GM21723 (cell line): ENCODE measurements around the gene MRPS18A.
"Not testable (repeated sequence)": the region's sequence is repeated elsewhere in the genome, so short reads cannot be mapped to it uniquely, and the experiment has no call there.

ENCODE experiments used
- ATAC-seq: cut with Tn5 transposase; IDR thresholded peaks from one replicate; pipeline ENCODE4 v1.9.1; 2021; ENCODE audit warnings: mild to moderate bottlenecking, moderate library complexity; ENCODE audit not compliant: unreplicated experiment

MRPS18A gene

DNA sequence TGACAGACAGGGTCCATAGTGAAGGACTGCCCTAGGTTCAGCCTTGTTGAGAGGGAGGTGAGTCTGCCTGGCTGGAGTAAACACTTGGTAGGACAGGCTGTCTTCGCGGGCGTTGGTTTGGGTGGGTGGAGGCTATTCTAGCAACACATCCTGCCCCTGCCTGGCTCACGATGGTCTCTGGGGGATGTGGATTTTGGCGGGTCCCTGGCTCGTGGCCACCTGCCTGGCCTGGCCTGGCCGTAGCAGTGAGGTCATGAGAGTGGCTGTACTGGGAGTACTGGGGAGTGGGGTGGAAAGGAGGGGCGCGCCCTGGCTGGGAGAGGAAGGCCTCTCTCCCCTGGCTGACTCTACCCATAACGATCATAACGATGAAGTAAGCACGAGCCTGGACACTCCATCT is 30.2 kb upstream of the MRPS18A start:
- ATAC-seq: no peak

DNA sequence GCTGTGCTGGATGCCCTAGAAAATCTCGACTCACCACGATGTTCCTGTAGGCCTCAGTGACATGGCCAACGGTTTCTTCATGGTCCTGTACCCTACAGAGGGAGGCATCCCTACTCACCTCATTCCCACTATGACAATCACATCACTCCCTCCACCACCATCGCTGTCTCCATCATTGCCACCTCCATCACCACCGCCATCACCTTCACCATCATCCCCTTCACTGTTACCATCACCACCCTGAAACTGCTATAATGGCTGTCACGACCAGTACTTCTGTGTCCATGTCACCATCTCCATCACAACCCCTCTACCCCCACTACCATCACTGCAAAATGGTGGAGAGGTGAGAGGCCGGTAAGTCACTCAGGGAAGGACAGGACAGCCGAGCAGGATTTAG is 29.8 kb upstream of the MRPS18A start:
- no peak for ATAC-seq

DNA sequence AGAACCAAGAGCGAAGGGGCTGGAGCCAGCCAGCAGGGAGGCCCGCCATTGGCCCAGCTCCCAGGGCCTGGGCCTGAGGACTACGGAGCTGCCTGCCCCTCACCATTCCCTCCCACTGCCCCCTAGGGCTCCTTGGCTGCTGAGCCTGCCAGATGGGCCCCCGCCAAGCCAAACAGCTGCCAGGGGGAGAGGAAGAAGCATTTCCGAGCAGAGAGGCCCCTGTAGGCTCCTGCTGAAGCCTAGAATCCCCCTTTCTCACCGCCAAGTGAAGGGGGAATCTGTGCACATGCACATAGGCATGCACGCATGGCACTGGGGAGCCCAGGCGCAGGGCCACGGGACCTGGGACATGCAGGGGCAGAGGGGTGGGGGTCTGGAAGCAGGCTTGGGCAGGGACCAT is 28.5 kb upstream of the MRPS18A start:
- no peak for ATAC-seq

DNA sequence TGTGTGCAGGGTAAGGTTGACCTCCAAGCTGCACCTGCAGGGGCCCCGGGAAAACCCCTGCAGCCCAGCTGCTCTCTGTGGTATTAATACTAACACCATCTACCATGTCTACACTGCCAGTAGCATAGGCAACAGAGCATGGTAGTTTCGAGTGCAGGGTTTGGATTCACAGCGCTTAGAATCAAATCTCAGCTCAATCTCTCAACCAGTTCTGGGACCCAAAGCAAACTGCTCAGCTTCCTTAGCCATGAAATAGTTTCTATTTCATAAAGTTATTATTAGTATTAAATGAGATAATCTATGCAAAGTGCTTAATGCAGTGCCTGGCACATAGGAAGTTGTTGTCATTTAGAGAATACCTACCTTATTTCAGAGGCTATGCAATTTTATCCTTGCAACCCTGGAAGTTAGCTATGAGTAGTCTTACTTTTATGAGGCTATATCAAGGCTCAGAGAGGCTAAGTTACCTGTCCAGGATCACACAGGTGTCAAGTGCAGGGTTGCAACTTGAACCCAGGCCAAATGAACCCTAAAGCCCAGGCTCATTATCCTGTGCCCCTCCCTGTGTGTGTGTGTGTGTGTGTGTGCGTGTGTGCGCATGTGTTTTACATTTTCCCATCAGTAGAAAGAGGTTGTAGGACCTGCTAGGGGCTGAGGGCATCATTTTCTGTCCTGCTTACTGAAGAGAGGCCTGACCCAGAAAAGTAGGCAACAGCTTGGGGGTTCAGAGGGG is 27.6 kb upstream of the MRPS18A start:
- peak; percentile 83 for ATAC-seq

DNA sequence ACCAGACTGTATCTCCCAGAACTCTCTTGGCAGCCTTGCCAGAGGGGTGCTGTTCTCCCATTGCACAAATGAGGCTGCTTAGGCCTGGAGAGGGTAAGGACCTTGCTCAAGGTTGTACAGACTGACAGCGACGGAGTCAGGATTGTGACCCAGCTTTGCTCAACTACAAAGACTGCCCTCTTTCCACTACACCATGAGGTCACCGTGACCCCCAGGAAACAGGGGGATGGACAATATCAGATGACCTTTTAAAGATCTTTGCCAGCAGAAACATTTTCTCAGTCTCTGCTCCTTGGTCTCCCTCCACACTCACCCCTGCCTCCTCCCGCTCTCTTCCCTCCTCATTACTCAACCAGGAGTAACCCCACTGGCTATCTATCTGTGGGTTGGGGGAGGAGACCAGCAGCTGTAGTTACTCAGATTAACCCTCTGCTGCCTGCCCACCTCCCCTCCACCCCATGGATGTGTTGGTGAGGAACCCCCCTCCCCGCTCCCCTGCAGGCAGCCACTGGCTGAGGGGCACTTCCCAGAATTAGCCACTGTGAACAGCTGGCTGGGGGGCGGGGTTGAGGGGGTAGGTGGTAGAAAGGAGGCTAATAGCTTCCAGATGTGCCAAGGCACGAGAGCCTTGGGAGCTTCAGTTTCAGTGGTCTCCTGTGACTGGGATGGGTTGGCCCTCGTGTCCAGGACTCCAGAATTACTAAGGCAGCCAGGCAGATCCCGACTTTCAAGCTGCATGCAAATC is 26.9 kb upstream of the MRPS18A start:
- peak; percentile 31 for ATAC-seq

DNA sequence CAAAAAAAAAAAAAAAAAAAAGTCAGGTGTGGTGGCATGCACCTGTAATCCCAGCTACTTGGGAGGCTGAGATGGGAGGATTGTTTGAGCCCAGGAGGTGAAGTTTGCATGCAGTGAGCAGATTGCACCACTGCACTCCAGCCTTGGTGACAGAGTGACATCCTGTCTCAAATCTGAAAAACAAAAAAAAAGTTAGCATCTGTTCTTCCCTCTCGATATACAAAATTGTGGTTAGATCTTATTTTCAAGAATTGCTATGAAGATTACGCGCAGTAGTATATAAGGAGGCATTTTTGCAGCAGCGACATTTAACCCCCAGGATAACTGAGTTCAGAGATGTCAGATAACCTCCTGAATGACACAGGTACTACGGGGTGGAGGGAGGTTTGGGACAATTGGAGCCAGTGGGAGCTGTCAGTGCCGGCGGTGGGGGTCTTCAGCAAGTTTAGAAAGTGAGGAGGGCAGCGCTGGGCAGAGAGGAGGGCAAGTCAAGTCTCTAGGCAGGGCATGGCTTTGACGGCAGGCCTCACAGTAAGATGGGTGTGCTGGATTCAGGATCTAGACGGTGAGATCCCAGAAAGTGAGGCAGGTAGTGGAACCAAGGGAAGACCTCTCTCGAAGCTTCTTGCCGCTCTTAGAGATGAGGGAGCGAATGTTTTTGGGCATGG is 26.2 kb upstream of the MRPS18A start:
- no peak for ATAC-seq

DNA sequence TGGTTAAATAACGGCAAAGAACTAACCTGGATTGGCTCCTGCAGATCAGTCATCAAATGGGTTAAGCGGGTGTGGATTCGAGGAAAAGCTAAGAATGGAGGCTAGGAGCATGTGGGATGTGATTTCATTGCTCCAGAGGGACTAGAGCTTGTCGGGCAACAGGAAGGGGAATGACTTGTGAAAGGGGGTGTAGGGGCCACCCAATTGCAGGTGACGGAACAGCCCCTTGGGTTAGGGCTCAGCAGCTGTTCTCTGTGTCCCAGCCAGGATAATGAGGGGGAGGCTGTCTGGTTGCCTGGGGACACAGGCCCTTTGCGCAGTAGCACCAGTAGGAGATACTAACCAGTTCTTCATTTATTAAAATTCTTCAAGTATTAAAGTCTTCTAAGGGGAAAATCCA is 25.0 kb upstream of the MRPS18A start:
- no peak for ATAC-seq

DNA sequence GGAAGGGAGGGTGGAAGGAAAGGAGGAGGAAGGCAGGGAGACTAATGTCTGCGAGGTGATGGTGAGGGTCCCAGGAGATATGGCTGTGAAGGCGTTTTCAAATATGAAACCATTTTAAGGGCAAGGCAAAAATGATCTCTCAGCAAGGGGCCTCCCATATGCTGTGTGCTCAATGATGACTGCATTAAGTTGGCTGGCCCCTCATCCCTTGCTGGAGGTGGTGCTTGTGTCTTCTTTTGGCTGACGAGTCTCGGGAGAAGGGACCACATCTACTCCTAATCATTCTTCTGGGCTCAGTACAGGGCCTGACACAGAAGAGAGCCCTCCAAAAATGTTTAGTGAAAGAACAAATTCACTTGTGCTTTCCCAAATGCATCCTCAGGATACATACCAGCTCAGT is 23.0 kb upstream of the MRPS18A start:
- ATAC-seq: no peak

DNA sequence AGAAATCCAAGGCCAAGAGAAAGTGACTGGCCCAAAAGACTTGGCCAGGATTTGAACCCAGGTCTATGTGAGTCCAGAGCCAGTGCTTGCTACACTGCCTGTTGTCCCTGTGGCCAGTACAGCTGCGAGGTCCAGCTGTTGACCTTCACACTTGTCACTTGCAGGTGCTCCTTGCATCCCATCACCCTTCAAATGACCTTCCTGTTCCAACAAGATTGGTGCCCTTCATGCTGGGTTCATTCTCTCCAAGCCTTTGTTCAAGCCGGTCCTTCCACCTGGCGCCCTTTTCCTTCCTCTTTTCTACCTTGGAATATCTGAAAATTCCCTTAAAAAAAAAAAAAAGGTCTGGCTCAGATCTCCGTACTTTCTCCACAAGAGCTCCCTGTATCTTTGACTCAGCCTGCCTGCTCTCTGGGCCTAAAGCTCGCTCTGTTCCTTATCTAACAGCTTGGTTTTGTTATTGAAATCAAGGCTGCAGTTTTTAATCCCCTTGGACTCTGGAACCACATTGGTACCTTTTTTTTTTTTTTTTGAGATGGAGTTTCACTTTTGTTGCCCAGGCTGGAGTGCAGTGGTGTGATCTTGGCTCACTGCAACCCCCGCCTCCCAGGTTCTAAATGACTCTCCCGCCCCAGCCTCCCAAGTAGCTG is 22.2 kb upstream of the MRPS18A start:
- no peak for ATAC-seq

DNA sequence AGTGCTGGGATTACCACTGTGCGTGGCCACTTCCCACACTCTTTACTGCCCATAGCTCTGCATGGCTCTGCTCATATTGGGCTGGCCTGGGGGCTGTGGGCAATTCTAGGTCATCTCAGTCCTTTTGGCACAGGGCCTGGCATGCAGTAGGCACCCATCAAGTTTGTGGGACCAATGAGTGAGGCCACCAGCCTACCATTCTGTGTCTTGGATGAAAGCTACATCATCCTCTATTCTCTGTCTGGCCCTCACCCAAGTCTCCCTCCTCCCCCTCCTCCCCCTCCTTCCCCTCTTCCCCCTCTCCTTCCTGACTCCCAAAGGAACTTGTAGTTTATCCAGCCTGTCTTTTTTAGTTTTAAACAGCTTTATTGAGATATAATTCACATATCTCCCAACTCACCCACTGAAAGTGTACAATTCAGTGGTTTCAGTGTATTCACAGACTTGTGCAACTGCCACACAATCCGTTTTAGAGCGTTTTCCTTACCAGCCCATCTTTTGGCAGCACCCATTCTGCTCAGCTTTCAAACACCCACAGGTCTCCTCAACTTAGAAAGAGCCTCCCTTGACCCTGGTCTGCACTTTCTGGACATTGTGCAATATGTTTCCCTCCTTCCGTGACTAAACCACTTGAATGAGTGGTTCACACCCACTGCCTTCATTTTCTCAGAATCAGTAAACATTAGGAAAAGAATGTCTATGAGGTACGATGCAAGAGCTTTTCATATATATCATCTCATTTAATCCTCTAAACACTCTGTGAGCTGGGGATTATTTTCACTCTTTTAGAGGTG is 21.5 kb upstream of the MRPS18A start:
- ATAC-seq: no peak

DNA sequence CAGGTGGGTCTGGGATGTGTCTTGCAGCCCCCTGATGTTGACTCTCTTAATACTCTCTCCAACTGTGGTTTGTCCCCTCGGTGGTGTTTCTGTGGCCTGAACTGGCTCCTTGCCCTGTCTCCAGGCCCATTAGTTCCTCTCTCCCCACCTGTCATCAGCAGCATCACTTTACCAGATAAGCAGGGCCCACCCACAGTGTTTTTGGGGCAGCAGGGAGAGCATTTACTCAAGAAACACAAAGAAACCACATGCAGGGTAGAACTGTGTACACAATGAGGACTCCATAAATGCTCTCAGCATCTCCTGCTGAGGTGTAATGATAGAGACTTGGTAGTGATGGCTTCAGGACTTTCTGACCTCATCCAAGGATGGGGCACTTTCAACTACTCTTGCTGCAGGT is 20.2 kb upstream of the MRPS18A start:
- ATAC-seq: no peak

DNA sequence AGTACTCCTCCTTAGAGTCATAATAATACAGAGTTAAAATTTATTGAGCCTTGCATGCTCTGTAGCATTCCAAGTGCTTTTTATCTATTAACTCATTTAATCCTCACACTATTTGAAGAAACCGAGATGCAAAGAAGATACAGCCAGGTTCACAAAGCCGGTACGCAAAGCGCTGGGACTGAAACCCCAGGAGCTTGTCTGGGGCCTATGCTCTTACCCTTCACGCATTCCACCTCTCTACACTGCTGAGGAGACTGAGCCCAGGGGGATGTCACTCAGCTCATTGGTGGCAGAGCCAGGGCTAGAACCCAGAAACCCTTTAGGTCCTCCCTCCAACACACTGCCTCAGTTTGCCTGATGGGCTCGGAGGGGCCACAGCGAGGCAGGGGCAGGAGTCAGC is 19.7 kb upstream of the MRPS18A start:
- no peak for ATAC-seq

DNA sequence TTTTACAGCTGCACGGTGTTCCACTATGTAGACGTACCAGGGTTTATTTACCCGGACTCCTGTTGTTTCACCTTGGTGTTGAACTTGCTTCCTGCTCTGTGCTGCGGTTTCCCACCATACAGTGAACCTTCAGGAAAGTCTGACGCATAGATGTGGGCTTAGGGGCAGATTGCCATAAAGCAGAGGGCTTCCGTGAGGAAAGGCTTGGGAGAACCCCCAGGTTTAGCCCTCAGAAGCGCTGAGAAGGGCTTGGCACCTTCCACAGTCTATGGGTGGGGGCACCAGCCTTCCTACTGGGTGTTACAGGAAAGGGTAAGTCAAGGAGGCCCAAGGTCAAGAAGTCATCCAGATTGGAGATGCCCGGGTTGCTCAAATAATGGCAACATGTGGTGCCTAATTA is 19.2 kb upstream of the MRPS18A start:
- ATAC-seq: no peak

DNA sequence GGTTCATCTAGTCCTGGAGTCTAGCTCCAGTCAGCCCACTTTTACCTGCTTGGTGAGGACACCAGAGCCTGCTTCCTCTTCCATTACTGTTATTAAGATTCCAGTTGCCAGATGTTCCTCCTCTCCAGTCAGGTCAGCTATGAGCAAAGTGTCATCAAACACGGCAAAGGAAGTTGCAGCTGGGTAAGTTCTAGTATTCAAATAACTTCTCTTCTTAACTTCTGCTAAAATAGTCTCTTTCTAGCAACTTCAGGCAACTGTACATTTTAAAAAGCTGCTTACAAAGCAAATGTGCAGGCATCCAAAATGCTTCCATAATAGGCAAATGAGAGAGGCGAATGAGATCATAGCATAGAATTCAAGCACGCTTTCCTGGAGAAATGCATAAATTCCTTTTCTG is 18.4 kb upstream of the MRPS18A start:
- ATAC-seq: no peak

DNA sequence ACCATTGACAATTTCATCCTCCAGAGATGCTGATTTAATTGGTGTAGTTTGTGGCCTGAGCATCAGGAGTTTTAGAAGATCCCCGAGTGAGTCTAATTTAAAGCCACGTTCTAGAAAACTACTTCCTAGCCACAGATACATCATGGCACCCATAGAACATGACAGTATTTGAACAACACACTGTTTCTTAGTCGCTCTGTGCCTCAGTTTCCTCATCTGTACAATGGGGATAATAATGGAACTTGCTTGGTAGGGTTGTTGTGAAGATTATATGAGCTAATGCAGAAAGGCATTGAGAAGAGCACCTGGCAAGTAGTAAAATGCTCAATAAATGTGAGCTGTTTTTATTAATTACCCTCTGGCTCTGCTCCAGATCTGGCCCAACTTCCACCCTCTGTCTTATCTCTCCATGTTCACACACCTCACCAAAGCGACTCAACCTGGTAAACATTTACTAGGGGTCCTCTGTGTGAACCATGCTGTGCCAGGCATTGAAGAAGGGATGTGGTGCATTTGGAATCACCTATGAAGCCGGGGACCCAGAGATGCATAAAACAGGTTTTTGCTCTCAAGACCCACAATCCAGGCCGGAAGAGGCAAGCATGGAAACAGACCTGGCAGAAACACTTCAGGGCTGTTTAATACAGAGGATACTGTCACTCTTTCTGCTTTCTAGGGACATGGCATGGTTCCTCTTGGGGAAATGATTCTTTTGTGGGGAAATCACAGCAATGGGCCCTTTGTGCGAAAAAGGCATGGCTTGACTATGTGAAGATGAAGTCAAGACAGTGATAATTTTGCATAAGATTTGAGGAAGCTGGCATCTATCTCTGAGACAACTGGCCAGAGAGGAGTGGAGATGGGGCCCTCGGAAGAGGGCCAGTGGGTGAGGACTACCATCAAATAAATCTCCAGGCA is 16.2 kb upstream of the MRPS18A start:
- no peak for ATAC-seq

DNA sequence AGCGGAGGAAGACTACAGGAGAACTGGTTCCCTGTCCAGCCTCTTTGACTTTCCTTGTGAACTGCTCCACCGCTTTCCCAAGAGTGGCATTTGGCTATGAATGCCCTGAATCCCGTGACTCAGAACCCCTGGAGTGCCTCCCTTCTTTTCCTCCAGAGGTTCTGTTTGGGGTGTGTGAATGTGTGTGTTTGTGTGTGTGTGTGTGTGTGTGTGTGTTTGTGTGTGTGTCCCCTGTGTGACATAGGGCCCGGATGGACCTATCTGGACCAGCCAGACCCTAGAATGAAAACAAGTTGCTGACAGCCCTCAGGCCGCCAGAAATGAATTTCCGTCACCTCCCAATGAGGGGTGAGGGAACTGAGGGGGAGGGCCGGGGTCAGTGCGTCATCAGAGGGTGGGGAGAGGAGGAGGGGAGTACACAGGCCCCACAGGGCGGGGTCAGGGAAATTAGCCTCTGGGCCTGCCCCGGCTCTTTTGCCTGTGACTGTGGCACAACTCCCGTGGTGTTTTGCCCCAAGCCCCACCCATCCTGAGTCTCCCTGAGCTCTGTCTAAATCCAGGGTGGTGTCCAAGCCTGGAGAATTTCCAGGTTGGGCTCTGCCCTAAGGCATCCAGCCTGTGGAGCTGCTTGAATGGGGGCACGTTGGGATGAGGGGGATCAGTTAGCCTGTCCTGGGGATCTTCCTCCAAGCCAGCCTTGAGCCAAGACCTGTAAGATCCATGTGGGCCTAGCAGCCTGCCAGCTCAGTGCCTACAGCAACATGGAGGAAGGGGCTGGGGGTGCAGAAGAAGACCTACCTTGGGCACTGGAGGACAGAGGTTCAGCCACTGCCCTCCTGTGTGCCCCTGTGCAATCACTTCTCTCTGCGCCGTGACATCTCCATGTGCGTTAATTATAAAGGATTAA is 15.2 kb upstream of the MRPS18A start:
- no peak for ATAC-seq

DNA sequence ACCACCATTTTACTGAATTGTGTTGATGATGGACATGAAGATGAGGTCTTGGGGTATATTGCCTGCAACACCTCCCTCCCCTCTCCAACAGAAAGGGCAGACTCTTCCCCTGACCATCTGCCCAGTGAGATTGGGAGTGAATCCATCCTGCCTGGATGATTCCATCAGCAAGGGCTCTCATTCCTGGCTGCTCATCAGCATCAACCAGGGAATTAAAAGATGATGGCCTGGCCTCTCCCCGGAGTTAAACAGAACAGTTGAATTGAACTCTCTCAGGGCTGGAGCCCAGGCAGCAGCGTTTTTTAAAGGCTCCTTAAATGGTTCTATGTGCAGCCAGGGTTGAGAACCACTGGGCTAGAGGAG is 14.6 kb upstream of the MRPS18A start:
- ATAC-seq: no peak

DNA sequence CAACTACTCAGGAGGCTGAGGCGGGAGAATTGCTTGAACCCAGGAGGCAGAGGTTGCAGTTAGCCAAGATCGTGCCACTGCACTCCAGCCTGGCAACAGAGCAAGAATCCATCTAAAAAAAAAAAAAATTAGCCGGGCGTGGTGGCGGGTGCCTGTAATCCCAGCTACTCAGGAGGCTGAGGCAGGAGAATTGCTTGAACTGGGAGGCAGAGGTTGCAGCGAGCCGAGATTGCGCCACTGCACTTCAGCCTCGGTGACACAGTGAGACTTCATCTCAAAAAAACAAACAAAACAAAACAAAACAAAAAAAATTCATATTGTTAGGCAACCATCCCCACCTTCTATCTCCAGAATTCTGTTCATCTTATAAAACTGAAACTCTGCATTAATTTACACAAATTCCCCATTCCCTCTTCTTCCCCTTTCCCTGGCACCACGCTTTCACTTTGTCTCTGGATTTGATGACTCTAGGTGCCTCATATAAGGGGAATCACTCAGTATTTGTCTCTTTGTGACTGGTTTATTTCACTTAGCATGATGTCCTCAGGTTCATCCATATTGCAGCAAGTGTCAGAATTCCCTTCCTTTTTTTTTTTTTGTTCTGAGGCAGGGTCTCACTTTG is 13.5 kb upstream of the MRPS18A start:
- ATAC-seq: not testable (repeated sequence)
